HCT116 (cell line): ENCODE results near the gene IRAG1. TPM values are rescaled to one million over a fixed set of nuclear protein-coding genes. Genes with fewer than 3 reads are reported as not detected.

ENCODE experiments used
- ATAC-seq: fragments of 200-7000 bp; cut with Tn5 transposase; 2 replicates; pipeline ENCODE4 v1.9.1; 2020; ENCODE audit warnings: mild to moderate bottlenecking, moderate library complexity
- BruUV-seq: library from RNA; stranded (reverse); fragments of 400-500 nt; replicated peaks from 2 replicates; lab custom pipeline; 2021; lab: Mats Ljungman, UMichigan
- CTCF ChIA-PET: fragments of 300-600 bp; sonication (Branson Sonifier 250); formaldehyde crosslinking; loops from one replicate; lab custom pipeline; 2021; ENCODE audit warnings: antibody characterized with exemption; lab: Charles Lee
- POLR2A ChIA-PET: fragments of 300-600, 350-600 bp; sonication (Branson Sonifier 250); formaldehyde crosslinking; loops from one replicate; lab custom pipeline; 2021; ENCODE audit warnings: antibody characterized with exemption; lab: Charles Lee
- RAD21 ChIA-PET, 2 experiments: fragments of 300-600 bp; sonication (Branson Sonifier 250); formaldehyde crosslinking; loops; one replicate each; lab custom pipeline; 2023; ENCODE audit warnings: low total read pairs in 2 of 2; ENCODE audit not compliant: uncharacterized antibody in 2 of 2, unreplicated experiment in 2 of 2, low non-redundant PET in 1 of 2; lab: Charles Lee
- DNase-seq: peaks from one replicate; pipeline ENCODE4 v3.0.0-alpha.2; 2010; ENCODE audit warnings: low read depth, low spot score
- H2AFZ ChIP-seq: fragments of 200-600 bp; shearing (Covaris generic), sonication (generic); 2 replicates; pipeline ENCODE4 v1.6.1; 2017; ENCODE audit warnings: low read depth, mixed run types, mixed read lengths, antibody characterized with exemption, low read length; ENCODE audit not compliant: poor library complexity, severe bottlenecking
- H3K27ac ChIP-seq: 2 replicates; pipeline ENCODE4 v1.5.1; 2012; ENCODE audit warnings: low read depth, low read length
- H3K27me3 ChIP-seq: fragments of 200-600 bp; sonication (generic); 2 replicates; pipeline ENCODE4 v1.6.1; 2016; ENCODE audit warnings: mixed run types, low read length, mixed read lengths; ENCODE audit not compliant: insufficient read depth
- H3K36me3 ChIP-seq, 2 experiments: fragments of 200-500 bp in 1 of 2; fragments of 200-600 bp in 1 of 2; sonication (Bioruptor generic) in 1 of 2; sonication (generic) in 1 of 2; 2 replicates each; pipeline versions ENCODE4 v1.5.1 to v1.6.1; 2014 to 2016; ENCODE audit warnings: low read length in 2 of 2, inconsistent platforms in 1 of 2, mixed read lengths in 1 of 2, mixed run types in 1 of 2; ENCODE audit not compliant: insufficient read depth in 2 of 2, control insufficient read depth in 1 of 2
- H3K4me1 ChIP-seq, 2 experiments: fragments of 200-600 bp in 1 of 2; sonication (generic) in 1 of 2; 2 replicates each; pipeline versions ENCODE4 v1.5.1 to v1.6.1; 2012 to 2017; ENCODE audit warnings: low read length in 2 of 2, inconsistent platforms in 1 of 2, mild to moderate bottlenecking in 1 of 2, mixed read lengths in 1 of 2, mixed run types in 1 of 2, moderate library complexity in 1 of 2; ENCODE audit not compliant: insufficient read depth in 2 of 2, control insufficient read depth in 1 of 2
- H3K4me2 ChIP-seq: fragments of 200-600 bp; sonication (generic); 2 replicates; pipeline ENCODE4 v1.6.1; 2017; ENCODE audit warnings: mixed run types, low read length, mixed read lengths
- H3K4me3 ChIP-seq, 2 experiments: fragments of 200-600 bp in 1 of 2; sonication (generic) in 1 of 2; replicated peaks in 1 of 2; 2 replicates each; pipeline ENCODE4 v1.5.1; 2011 to 2016; ENCODE audit warnings: low read length in 2 of 2, control low read depth in 1 of 2, low read depth in 1 of 2, mild to moderate bottlenecking in 1 of 2, mixed read lengths in 1 of 2, mixed run types in 1 of 2
- H3K79me2 ChIP-seq: fragments of 200-600 bp; sonication (generic); 2 replicates; pipeline ENCODE4 v1.6.1; 2017; ENCODE audit warnings: mild to moderate bottlenecking, mixed run types, low read length, moderate library complexity, mixed read lengths; ENCODE audit not compliant: insufficient read depth
- H3K9ac ChIP-seq: fragments of 200-600 bp; sonication (generic); 2 replicates; pipeline ENCODE4 v1.6.1; 2016; ENCODE audit warnings: low read length, mixed read lengths
- H3K9me2 ChIP-seq: fragments of 200-600 bp; sonication (generic), shearing (Covaris generic); 2 replicates; pipeline ENCODE4 v1.6.1; 2017; ENCODE audit warnings: mixed run types, mild to moderate bottlenecking, moderate library complexity; ENCODE audit not compliant: insufficient read depth
- H3K9me3 ChIP-seq, 2 experiments: fragments of 200-500 bp in 1 of 2; fragments of 200-600 bp in 1 of 2; sonication (Bioruptor generic) in 1 of 2; sonication (generic) in 1 of 2; 2 replicates each; pipeline ENCODE4 v1.6.1; 2014 to 2017; ENCODE audit warnings: low read length in 2 of 2, mixed read lengths in 2 of 2, inconsistent platforms in 1 of 2, low read depth in 1 of 2, mild to moderate bottlenecking in 1 of 2, mixed run types in 1 of 2, moderate library complexity in 1 of 2; ENCODE audit not compliant: control insufficient read depth in 1 of 2, insufficient read depth in 1 of 2
- H4K20me1 ChIP-seq: fragments of 200-600 bp; sonication (generic), shearing (Covaris generic); 2 replicates; pipeline ENCODE4 v1.6.1; 2017; ENCODE audit warnings: mixed run types, mild to moderate bottlenecking, moderate library complexity; ENCODE audit not compliant: insufficient read depth
- CBX3 ChIP-seq: IDR thresholded peaks from 2 replicates; pipeline ENCODE4 v1.6.1; 2012; ENCODE audit warnings: low read depth
- CEBPB ChIP-seq: IDR thresholded peaks from 2 replicates; pipeline ENCODE4 v1.6.1; 2012; ENCODE audit warnings: low read depth
- EGR1 ChIP-seq: IDR thresholded peaks from 2 replicates; pipeline ENCODE4 v1.6.1; 2012; ENCODE audit warnings: low read depth
- ELF1 ChIP-seq: IDR thresholded peaks from 2 replicates; pipeline ENCODE4 v1.6.1; 2012; ENCODE audit warnings: low read depth, borderline replicate concordance
- EZH2 ChIP-seq: fragments of 200-600 bp; sonication (generic); IDR thresholded peaks from 2 replicates; pipeline ENCODE4 v1.6.1; 2017; ENCODE audit warnings: antibody characterized with exemption, mixed run types
- EZH2phosphoT487 ChIP-seq: fragments of 200-600 bp; IDR thresholded peaks from 2 replicates; pipeline ENCODE4 v1.6.1; 2018; ENCODE audit warnings: antibody characterized with exemption, borderline replicate concordance
- FOSL1 ChIP-seq: IDR thresholded peaks from 2 replicates; pipeline ENCODE4 v1.6.1; 2012; ENCODE audit warnings: low read depth
- MAX ChIP-seq: IDR thresholded peaks from 2 replicates; pipeline ENCODE4 v1.6.1; 2012
- POLR2A ChIP-seq: IDR thresholded peaks from 2 replicates; pipeline ENCODE4 v1.7.0; 2011; ENCODE audit warnings: borderline replicate concordance; ENCODE audit not compliant: insufficient read depth, insufficient read length; ENCODE audit errors: extremely low read depth
- POLR2AphosphoS5 ChIP-seq: IDR thresholded peaks from 2 replicates; pipeline ENCODE4 v1.6.1; 2011; ENCODE audit warnings: mild to moderate bottlenecking, low read depth, low read length, moderate library complexity
- RAD21 ChIP-seq: IDR thresholded peaks from 2 replicates; pipeline ENCODE4 v1.6.1; 2012; ENCODE audit warnings: low read depth, mild to moderate bottlenecking
- SIN3A ChIP-seq: IDR thresholded peaks from 2 replicates; pipeline ENCODE4 v1.6.1; 2012; ENCODE audit warnings: low read depth
- SRF ChIP-seq: IDR thresholded peaks from 2 replicates; pipeline ENCODE4 v1.6.1; 2012; ENCODE audit warnings: low read depth
- TCF7L2 ChIP-seq: IDR thresholded peaks from 2 replicates; pipeline ENCODE4 v1.7.0; 2011; ENCODE audit warnings: borderline replicate concordance, inconsistent platforms; ENCODE audit not compliant: insufficient read depth, insufficient read length; ENCODE audit errors: extremely low read depth
- ZFX ChIP-seq: fragments of 450-650 bp; IDR thresholded peaks from 2 replicates; pipeline ENCODE4 v1.6.1; 2017
- ZNF274 ChIP-seq: fragments of 200-500 bp; sonication (Bioruptor generic); IDR thresholded peaks from 2 replicates; pipeline ENCODE4 v1.6.1; 2014; ENCODE audit warnings: mild to moderate bottlenecking, low read depth, low read length, inconsistent platforms
- intact Hi-C: fragments of 100-400 bp; cut with micrococcal nuclease; formaldehyde crosslinking; loops from 2 replicates; pipeline ENCODE4 v1.10.0; 2022
- total RNA-seq: library from RNA; stranded (reverse); gene quantifications from one replicate; pipeline ENCODE4 v1.2.1, GENCODE V29; 2021; ENCODE audit not compliant: unreplicated experiment
- TF ChIP-seq, protein P1 (sequence below): IDR thresholded peaks from 2 replicates; pipeline ENCODE4 v1.6.1; 2011; ENCODE audit warnings: mild to moderate bottlenecking, low read length, moderate library complexity; ENCODE audit not compliant: insufficient replicate concordance; ENCODE audit errors: extremely low read depth
- TF ChIP-seq, protein P2 (sequence below): IDR thresholded peaks from 2 replicates; pipeline ENCODE4 v1.6.1; 2012

IRAG1 gene
- total RNA-seq, 1 experiment from 2014 or later: 3.7 TPM

DNA sequence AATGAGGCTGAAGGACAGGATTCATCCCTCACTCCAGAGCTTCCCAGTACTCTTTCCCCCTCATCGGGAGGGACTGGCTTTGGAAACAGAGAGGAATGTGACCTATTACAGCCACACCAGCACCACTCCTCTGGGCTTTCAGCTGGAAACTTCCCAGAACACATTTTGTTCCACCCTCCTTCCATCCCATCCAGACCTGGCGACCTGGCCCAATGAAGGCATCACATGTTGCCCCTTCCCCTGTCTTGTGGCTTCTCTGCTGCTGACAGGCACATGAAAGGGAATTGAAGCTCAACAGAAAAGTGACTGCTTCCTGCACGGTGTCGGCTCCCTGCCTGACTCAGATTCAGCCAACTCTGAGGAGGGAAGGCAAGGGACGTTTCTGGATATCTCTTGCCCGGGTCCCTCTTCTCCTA lies 19.1 kb downstream of the IRAG1 start:
- H3K9ac ChIP-seq: peak overlapping the region; percentile 24
- H3K27me3 ChIP-seq: no peaks in the 10 kb centered on the region
- no peak overlapping the region for H2AFZ ChIP-seq
- H3K9me2 ChIP-seq: no peaks in the 10 kb centered on the region
- ChIA-PET POLR2A (no interaction called here), RAD21 (no interaction called here), CTCF (no interaction called here)
- H3K27ac ChIP-seq: peak overlapping the region; percentile 47
- BruUV-seq: no TSS peak
- H3K36me3 ChIP-seq: 0 out of 4 replicates have a peak, but pooled peaks cover 0 to 3% of the 10 kb centered on the region in 2 experiments
- DNase-seq (no peak), ATAC-seq (peak; percentile 16; the same call in 1 of the 2 replicates)
- peaks cover 36 to 56% of the 10 kb centered on the region in 2 experiments for H3K4me1 ChIP-seq
- H3K9me3 ChIP-seq: no peaks in the 10 kb centered on the region
- intact Hi-C loops: no loop called here
- TF ChIP-seq EZH2phosphoT487 (no peak), CBX3 (peak; percentile 35; the same call in 1 of the 2 replicates)
- no peak overlapping the region for H3K4me3 ChIP-seq
- no peaks in the 10 kb centered on the region for H3K79me2 ChIP-seq
- peak overlapping the region; percentile 47 for H3K4me2 ChIP-seq
- no peaks in the 10 kb centered on the region for H4K20me1 ChIP-seq

- BruUV-seq: no TSS peak
- peak overlapping the region; percentile 47 for H3K4me2 ChIP-seq
- H3K9me2 ChIP-seq: no peaks in the 10 kb centered on the region
- no peaks in the 10 kb centered on the region for H3K79me2 ChIP-seq
- peak overlapping the region; percentile 24; the same call in 1 of the 2 replicates for H3K9ac ChIP-seq
- RAD21 ChIA-PET: no interaction called here
- no peaks in the 10 kb centered on the region for H3K27me3 ChIP-seq
- H2AFZ ChIP-seq: peak overlapping the region; percentile 28
- POLR2A ChIA-PET: no interaction called here
- H4K20me1 ChIP-seq: no peaks in the 10 kb centered on the region
- CTCF ChIA-PET: no interaction called here
- no peaks in the 10 kb centered on the region for H3K9me3 ChIP-seq
- peaks cover 45 to 65% of the 10 kb centered on the region in 2 experiments for H3K4me1 ChIP-seq
- ATAC-seq: no peak
- intact Hi-C loops: no loop called here
- H3K27ac ChIP-seq: peak overlapping the region; percentile 47
- H3K36me3 ChIP-seq: 0 out of 4 replicates have a peak, but pooled peaks cover 0 to 3% of the 10 kb centered on the region in 2 experiments
- H3K4me3 ChIP-seq: no peak overlapping the region
- DNase-seq: no peak
- TF ChIP-seq ZFX: no peak
- no peak for TF ChIP-seq EZH2phosphoT487
- TF ChIP-seq POLR2A: no peak
- no peak for TF ChIP-seq MAX
- TF ChIP-seq EZH2: no peak
- TF ChIP-seq POLR2AphosphoS5: no peak
- no peak for TF ChIP-seq TCF7L2
- TF ChIP-seq SIN3A: no peak
- no peak for TF ChIP-seq RAD21
- no peak for TF ChIP-seq FOSL1
- no peak for TF ChIP-seq SRF
- TF ChIP-seq ELF1: no peak
- TF ChIP-seq, protein P1, sequence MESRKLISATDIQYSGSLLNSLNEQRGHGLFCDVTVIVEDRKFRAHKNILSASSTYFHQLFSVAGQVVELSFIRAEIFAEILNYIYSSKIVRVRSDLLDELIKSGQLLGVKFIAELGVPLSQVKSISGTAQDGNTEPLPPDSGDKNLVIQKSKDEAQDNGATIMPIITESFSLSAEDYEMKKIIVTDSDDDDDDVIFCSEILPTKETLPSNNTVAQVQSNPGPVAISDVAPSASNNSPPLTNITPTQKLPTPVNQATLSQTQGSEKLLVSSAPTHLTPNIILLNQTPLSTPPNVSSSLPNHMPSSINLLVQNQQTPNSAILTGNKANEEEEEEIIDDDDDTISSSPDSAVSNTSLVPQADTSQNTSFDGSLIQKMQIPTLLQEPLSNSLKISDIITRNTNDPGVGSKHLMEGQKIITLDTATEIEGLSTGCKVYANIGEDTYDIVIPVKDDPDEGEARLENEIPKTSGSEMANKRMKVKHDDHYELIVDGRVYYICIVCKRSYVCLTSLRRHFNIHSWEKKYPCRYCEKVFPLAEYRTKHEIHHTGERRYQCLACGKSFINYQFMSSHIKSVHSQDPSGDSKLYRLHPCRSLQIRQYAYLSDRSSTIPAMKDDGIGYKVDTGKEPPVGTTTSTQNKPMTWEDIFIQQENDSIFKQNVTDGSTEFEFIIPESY: no peak
- no peak for TF ChIP-seq ZNF274
- TF ChIP-seq EGR1: no peak
- TF ChIP-seq, protein P2, sequence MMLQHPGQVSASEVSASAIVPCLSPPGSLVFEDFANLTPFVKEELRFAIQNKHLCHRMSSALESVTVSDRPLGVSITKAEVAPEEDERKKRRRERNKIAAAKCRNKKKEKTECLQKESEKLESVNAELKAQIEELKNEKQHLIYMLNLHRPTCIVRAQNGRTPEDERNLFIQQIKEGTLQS: no peak
- no peak for TF ChIP-seq CEBPB
These were observed 20.0 kb downstream of the IRAG1 start for GRCh38 chr11:10673501-10674062.
